ENCODE data around the gene COX19.
"Not testable (repeated sequence)": the region's sequence is repeated elsewhere in the genome, so short reads cannot be mapped to it uniquely, and the experiment has no call there.

COX19 gene

DNA sequence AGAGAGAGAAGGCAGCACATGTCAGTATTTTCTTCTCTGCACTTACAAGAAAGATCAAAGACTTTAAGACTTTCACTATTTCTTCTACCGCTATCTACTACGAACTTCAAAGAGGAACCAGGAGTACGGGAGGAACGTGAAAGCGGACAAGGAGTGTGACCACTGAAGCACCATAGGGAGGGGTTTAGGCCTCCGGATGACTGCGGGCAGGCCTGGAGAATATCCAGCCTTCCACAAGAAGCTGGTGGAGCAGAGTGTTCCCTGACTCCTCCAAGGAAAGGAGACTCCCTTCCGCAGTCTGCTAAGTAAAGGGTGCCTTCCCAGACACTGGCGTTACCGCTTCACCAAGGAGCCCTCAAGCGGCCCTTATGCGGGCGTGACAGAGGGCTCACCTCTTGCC is 14.4 kb downstream of the COX19 start:
- not testable (repeated sequence) for DNase-seq (ENCODE audit: low spot score)

DNA sequence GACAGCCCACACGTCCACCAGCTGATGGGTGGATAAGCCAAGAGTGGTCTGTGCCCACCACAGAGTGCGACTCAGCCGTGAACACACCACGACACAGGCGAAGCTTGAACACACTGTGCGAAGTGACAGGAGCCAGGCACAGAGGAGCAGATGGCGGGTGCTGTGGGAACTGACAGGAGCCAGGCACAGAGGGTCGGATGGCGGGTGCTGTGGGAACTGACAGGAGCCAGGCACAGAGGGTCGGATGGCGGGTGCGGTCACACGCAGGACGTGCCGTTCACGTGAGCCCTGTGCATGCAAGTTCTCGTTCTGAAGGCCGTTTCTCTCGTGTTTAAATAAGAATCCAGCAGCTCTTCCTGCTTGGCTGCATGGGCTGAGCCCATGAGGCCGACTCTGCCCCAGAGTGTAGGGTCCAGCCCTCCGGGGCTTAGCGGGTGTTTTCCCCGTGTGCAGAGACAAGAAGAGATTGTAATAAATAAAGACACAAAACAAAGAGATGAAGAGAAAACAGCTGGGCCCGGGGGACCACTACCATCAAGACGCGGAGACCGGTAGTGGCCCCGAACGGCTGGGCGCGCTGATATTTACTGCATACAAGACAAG is 15.0 kb downstream of the COX19 start:
- no peak for DNase-seq (ENCODE audit: low spot score)

DNA sequence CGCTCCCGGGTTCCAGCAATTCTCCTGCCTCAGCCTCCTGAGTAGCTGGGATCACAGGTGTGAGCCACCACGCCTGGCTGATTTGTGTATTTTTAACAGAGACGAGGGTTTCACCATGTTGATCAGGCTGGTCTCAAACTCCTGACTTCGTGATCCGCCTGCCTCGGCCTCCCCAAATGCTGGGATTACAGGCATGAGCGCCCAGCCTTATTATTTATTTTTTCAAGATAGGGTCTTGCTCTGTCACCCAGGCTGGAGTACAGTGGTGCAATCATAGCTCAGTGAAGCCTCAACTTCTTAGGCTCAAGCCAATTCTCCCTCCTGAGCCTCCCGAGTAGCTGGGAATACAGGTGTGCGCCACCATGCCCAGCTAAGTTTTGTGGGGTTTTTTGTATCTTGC is 15.6 kb downstream of the COX19 start:
- not testable (repeated sequence) for DNase-seq (ENCODE audit: low spot score)

DNA sequence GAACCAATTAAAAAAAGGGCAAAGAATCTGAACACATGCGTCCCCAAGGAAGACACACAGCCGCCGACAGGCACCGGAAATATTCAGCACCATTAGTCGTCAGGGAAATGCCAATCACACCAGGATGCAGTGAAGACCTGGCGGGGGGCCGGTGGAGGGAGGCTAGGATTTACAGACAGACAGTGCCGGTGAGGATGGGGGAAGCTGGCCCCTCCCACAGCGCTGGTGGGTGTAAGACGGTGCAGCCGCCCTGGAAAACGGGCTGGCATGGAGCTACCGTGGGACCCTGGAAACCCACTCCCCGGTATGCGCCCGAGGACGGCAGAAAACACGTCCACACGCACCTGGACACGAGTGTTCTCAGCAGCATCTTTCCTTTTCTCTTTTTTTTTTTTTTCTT is 16.1 kb downstream of the COX19 start:
- DNase-seq (ENCODE audit: low spot score) = no peak

DNA sequence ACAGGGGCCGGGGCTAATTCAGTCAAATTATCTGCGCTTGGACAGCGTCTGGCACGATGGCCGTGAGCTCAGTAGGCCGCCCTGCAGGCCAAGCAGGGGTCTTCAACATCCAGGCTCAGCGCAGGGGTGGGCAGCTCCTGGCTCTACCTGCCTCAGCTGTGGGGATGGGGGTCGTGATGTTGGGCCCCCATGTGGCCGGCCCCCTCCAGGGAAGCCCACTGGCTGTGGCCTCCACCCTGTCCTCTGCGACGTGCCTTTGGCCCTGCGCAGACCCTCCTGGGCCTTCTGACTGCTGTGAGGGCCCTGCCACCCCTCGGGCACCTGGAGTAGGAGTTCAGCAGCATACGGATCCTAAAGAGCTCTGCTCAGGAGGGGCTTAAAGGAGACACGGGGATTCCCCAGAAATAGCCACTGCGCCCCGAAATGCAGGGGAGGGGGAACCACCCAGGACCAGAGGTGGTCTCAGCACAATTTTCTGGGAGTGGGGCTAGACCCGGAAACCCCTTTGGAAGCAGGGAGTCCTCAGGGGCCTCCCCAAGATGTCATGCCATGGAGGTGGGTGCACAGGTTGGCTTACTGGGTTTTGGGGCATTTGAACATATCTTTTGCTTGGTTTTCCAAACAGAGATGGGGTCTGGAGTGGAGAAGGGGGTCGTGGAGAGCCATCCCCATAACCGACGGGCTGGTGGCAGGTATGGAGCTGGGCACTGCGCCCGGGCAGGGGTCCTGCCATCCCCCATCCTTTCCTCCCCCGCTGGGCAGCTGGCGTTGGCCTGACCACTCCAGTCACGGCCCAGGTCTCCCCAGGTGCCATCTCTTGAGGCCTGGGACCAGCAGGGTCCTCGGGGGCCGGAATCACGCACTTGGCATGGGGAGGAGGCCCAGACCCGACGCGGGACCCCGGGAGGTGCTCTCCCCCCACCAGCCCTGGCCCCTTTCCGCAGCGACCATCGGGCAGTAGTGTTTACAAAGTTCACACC is 16.8 kb downstream of the COX19 start:
- DNase-seq (ENCODE audit: low spot score) = no peak

DNA sequence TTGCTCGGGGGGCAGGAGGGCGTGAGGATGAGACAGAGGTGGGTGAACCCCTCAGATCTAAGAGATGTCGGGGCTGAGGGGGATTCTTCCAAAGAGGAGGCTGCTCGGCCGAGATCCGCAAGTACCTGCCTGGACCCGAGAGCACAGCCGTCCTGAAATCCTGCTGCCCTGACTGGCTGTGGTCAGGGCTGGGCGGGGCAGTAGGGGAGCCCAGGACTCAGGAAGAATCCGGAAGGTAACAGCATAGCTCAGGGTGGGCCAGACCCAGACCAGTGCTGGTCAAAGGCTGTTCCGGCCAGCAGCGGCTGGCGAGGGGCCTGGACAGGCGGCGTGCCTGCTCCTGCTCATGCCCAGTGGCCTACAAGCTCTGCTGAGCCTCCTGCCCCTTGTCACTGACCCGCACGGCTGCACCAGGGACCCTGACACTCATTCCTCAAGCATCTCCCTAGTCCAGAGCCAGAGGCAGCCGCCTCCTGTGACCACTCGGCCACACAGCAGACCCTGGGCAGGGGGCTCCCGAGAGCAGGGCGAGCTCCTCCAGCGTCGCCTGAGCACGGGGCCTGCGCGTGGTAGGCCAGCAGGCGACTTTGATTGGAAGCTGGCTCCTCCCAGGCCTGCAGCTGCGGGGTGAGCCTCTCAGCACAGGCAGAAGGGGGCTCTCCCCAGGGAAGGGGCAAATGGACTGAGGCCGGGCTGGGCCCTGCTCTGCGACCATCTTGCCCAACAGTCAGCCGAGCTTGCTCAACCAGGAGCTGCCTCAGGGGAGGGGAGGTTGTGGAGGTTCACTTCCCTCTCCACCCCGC is 17.7 kb downstream of the COX19 start:
- DNase-seq (ENCODE audit: low spot score) = no peak

DNA sequence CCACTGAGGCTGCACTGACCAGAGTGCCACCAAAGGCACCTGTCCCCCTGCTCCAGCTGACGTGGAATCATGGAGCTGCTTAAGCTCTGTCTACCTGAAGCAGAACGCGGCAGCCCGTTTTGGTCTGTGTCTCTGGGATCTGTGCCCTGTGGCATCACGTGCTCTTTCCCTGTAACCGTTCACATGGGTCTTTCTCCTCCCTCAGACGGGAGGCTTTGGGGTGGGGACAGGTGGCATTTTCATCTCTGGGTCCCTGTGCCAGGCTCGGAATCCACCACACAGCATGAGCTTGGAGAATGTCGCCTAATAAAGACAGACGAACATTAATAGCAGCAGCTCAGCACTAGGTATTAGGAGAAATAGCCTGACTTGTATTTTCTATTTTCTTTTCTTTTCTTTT is 19.3 kb downstream of the COX19 start:
- no peak for DNase-seq (ENCODE audit: low spot score)

DNA sequence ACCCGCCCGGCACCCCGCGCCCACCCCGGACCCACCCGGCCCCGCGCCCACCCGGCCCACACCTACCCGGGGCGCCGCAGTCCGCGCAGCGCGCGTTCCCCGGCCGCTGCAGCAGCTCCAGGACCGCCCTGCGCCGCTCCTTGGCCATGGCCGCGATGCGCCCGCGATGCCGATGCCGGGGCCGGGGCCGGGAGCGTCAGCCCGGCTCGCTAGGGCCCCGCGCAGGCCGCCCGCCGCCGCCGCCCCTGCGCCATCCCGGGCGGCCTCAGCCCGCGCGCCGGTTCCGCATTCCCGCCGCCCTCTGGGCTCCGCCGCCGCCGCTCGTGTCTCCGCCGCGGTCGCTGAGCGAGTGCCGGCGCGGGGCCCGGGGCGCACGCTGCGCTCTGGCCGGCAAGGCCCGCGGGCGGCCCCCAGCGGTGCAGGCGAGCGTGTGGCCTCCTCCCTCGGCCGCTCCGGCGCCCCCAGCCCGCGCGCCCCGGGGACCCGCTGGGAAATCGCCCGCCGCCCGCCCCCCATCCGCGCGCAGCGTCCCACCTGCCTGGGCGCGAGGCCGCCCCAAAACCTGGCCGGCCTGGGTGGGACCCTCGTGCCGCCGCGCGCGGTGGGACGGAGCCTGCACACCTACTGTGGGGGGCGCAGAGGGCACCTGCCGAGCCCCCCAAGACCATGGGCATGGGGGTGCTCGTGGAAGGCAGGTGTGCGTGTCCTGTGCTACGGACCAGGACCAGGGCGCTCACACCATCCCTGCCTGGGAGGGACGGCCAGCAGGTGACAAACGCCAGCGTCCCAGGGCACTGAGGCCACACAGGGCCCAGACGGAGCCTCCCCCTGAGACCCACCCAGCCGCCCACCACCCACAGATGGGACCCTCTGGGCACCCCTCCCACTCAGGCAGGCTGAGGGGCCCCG is 20.8 kb downstream of the COX19 start, which contains the start of gene ADAP1:
Gene ADAP1, minus strand, starts transcription at position 351 of the 909 bp plus-strand sequence. Its CDS starts 203 bp downstream, at position 148.
- DNase-seq (ENCODE audit: low spot score) = no peak

DNA sequence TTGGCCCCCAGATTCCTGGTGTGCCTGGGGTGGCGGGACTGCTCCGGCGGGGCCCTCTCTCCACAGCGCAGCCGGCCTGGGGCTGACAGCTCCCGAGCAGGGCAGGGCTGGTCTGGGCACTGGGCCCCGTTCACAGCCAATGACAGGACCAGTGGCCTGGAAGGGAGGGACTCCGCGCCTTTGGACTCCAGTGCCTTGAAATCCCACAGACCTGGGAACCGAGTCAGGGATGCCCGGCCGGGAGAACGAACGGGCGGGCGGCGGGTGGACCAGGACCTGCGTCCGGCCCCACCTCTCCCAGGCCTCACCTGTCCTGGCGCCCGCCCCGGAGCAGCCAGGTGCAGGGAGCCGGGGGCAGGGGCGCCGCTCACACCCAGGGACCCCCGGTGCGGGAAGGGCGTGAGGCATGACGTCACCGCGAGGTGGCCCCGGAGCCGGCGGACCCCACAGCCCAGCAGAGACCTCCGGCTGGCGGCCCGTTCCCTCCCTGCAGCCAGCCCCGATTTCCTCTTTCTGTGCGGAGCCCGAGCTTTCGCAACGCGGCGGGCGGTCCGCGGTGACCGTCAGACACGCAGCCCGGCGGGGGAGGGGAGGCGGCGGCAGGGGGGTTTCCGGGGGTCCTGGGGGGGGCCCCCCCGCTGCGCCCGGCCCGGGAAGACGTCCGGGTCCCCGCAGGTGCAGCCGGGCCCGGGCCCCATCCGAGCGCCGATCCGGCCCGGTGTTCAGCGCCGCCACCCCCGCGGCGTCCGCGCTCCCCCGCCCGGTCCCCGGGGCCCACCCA is 21.6 kb downstream of the COX19 start:
- no peak for DNase-seq (ENCODE audit: low spot score)

DNA sequence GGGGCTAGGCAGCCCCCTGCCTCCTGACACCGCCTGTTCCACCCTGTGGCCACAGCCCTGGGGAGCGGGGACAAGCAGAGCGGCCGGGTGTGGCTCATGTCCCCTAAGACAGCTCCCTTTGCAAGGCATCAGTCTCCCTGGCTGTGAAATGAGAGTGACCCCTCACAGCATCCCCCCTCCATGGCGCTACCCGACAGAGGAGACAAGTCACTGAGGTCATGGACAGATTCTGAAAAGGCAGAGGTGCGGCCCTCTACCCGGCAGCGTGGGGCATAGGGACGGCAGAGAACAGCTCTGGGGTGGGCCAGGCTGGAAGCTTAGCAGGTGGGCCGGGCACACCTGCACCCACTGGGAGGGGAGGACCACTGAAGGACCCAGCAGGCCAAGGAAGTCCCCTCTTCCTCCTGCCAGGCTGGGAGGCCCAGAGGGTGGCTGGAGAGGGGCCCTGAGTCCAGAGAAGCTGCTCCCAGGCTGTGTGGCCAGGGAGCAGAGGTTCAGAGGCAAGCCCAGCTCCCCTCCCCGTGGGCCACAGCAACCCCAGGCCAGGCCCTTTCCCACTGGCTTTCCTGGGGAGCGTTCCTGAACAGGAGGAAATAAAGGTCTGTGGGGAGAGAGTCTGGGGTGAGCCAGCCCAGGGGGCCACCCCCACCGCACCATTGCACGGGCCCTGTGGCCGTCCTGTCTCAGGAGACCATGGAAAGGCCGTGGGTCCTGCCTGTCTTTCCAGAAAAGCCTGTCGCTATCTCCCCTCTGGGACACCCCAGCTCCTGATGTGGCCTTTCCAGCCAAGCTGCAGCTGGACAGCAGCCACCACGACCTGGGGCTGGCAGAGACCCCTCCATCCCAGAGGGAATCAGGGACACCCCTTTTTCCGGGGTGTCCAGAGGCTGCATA is 22.6 kb downstream of the COX19 start:
- no peak for DNase-seq (ENCODE audit: low spot score)

DNA sequence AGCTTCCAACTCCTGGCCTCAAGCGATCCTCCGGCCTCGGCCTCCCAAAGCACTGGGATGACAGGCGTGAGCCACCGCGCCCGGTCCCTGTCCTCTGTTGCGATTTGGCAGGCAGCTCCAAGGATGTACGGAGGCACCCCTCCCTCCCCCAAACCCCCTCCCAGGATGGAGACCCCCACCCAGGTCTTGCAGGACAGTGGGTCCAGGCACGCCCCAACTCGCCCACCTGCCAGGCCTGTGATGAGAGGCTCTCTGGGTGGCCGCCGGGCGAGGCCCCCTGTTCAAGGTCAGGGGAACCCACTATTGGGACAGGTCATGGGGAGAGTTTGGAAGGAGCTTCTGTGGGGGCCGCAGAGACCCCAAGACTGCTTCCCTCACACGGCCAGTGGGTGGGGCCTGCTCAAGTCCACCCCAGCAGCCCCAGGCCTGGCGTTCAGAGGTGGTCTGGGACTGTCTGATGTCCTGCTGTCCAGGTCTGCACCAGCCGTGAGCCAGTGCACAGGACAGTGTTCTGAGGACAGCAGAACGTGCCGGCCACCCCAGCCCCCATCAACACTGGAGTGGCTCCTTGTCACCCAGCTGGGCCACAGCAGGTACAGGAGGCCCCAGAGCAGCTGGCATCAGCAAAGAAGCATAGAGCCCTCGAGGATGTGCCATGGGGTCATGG is 23.3 kb downstream of the COX19 start:
- DNase-seq (ENCODE audit: low spot score) = no peak

DNA sequence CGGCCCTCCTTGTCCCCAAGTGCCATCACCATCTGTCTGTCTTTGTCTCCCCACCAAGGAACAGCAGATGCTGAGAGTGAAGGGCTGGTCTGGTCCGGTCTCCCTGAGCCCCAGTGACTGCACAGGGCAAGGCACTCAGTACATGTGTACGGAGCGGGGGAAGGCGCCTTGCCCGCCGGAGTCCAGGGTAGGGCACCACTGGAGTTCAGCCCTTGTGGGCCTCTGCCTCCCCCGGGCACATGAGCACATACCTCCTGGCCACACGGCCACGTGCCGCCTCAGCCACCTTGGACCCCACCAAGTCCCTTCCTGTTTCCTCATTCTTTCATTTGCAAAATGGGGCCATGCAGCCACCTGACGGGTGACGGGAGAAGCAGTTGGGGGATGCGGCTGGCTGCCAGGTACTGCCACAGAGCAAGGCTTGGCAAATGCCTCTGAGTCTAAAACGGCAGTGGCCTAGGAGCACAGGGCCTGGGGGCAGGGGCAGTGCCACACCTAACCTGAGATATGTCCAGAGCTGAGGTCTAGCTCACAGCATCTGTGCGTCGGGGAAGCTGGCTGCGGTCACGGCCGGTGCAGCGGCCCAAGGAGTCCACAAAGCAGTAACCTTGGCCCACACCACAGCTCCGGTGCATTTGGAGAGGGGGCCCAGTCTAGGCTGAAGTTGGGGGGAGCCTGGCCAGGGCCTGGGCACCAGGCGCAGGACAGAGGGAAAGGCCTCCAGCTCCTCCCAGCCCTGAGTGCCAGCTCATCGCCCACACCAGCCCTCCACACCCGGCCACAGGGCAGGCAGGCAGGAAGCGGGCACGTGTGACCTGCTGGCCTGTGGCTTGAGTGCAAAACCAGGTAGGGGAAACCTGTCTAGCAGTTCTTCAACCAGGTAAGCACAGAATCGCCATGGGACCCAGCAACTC is 26.1 kb downstream of the COX19 start:
- DNase-seq (ENCODE audit: low spot score) = no peak

DNA sequence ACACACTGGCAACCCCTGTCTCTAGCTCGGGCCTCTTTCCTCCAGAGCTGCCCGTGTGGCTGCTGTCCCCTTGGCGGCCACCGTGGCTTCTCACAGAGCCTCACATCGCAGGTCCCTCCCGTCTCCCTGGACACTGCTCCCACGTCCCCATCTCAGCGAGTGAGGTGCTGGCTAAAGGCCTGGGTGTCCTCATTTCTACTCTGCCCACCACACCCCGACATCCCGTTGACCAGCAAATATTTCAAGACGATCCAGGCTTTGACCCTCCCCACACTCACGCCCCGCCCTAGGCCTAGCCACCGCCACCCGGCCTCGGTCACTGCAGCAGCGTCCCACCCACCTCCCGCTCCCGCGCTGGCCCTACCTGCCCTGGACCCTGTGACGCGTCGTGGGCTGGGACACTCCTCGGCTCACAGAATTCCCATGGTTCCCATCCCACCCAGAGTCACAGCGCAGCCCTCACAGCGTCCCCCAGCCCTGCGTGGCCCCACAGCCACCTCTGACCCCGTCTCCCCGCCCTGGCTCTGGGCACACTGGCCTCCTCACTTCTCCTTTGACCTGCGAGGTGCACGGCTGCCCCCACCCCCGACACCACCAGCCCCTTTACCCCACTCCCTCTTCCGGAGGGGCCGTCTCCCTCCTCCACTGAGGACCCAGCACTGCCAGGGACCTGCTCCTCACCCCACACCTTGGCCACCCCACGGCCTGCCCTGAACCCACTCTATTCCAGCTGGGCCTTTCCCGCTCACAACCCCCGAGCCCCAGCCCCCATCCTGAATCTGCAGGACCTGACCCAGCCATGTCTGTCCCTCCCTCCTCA is 27.7 kb downstream of the COX19 start:
- no peak for DNase-seq (ENCODE audit: low spot score)

DNA sequence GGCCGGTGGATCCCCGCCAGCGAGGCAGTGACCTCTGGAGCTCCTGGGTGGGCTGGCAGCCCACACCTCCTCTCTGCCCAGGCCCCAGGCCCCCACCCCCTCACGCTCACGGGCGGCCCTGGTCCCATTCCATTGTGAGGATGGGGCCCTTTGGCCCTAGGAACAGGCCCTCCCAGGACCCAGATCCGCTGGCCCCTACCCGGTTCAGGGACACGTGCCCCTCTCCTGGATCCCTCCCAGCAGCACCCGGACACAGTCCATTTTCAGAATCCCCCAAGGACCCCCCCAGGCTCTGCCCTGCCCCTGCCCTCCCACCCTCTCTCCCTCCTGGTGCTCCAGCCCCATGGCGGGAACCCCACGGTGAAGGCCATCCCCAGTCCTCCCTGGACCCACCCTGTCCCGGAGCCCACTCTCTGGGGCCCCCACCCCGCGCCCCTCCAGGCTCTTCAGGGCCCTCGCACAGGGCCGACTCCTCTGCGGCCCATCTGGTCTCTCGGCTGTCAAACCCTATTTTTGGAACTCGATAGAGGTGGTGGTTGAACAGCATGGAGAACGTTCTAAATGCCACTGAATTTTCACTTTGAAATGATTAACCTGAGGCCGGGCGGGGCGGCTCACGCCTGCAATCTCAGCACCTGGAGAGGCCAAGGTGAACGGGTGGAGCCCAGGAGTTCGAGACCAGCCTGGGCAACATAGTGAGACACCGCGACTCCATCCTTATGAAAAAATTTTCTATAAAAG is 28.9 kb downstream of the COX19 start:
- no peak for DNase-seq (ENCODE audit: low spot score)

DNA sequence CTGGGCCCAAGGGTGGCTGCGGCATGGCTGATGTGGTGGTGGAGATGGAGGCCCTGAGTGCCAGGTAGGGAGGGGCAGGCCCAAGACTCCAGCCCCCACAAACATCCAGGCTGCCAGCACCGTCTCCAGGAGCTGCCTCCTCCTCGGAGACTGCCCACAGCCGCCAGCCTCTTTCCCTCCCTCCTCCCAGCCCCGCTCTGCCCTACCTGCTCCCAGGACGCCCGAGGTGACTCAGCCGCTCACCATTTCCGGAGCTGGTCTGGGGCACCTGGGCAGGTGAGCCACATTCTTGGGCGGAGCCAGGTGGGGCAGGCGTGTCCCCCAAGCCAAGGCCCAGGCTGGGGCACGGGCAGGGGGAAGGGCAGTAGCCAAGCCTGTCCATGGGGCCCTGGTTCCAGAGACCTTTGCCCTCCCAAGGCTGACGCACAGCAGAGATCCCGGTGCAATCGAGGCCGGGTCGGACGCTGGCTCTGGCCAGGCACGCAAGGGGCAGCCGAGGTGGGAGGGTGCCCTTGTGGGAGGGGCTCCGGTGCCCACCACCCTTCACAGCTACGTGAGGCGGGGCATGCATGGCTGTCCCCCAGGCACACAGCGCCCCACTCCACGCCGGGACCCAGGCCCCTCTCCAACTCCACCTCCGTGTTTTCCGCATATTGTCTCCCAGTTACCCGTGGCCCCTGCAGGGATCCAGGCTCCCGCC is 29.6 kb downstream of the COX19 start:
- DNase-seq (ENCODE audit: low spot score) = no peak

DNA sequence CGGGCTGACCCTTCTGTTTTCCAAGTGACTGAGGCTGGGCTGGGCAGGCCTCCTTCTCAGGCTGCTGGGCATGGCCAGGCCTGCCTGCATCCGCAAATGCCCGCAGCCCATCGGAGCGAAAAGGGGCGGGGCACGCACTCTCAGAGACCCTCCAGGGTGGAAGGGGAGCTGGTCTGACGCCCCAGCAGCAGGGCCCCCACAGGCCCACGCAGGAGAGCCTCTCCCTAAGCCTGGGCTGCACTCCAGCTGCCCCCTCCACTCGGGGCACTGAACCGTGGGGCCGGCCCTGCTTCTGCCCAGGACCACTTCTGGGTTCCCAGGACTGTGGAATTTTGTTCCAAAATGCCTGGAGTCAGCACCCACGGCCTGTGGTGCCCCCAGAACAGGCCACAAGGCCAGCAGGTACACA is 30.2 kb downstream of the COX19 start:
- DNase-seq (ENCODE audit: low spot score) = no peak

All from left forelimb (tissue), 1 donor.